Measurements from ENCODE around the gene ARID1A. TPM values are rescaled to one million over a fixed set of nuclear protein-coding genes. Genes with fewer than 3 reads are reported as not detected.
"Not testable (repeated sequence)": the region's sequence is repeated elsewhere in the genome, so short reads cannot be mapped to it uniquely, and the experiment has no call there.

Gene ARID1A
- polyA plus RNA-seq, 3 donors, result 6.6 to 84.4 (median 9.5) TPM

DNA sequence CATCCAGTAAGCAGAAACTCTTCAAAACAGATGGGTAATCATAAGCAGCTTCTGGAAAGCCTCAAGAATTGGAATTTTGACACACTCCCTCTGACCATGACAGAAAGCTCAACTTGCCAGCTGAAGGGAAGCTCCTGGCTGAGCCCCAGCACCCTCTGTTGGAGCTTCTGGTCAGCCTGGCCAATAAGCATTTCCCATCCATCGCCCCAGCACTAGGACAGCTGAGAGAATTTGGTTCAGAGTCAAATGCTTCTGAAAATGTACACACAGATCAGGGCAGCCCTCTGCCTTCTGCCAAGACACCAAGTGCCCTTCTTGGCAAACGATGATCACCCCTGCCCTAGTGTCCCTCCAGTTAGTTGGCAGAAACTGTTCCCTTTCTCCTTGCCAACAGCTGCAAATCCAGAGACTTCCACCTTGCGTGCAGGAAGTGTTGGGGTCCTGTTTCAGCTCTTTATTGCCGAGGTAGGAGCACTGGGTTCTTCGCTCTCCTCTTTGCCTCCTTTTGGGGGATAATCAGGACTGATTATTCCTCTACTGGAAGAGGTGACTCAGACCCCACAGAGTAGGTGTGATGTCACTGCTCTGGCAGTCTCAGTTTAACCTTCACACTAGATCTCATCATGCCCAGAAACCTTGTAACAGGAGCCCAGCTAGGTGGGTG is 103.8 kb downstream of the ARID1A start:
- H3K27me3 ChIP-seq (ENCODE audit: control insufficient read depth in 2 of 2, insufficient read depth in 2 of 2, low read length in 2 of 2), result no peaks in the 10 kb centered on the region
- peaks cover 0 to 1% (median 0%) of the 10 kb centered on the region in 3 donors for H3K27me3 Mint-ChIP-seq (ENCODE audit: low read depth in 3 of 3)
- no peak for TF ChIP-seq CTCF (IDR thresholded peaks at IDR 0.05)
- peaks cover 16 to 31% of the 10 kb centered on the region in 2 donors for H3K36me3 ChIP-seq (replicated peaks in 1 of 2; ENCODE audit: control insufficient read depth in 1 of 2, insufficient read depth in 2 of 2, low read length in 2 of 2)
- H3K9me3 Mint-ChIP-seq, result peaks cover 0 to 4% (median 0%) of the 10 kb centered on the region in 7 donors
- H3K4me1 Mint-ChIP-seq, result no peaks in the 10 kb centered on the region
- 62% methylated on average over 4 of the region's 5 CpGs for WGBS (ENCODE audit: insufficient coverage)
- intact Hi-C loops (cut with micrococcal nuclease), result no loop called here
- H3K27ac Mint-ChIP-seq, result peak overlapping the region in 4 of 7 donors; percentile 2 to 45 (median 12)
- H3K4me3 ChIP-seq (replicated peaks in 1 of 3; ENCODE audit: low read depth in 2 of 3, low read length in 3 of 3), result no peak overlapping the region
- H3K79me2 ChIP-seq (ENCODE audit: insufficient read depth, low read length), result no peaks in the 10 kb centered on the region
- H3K27ac ChIP-seq (ENCODE audit: low read depth in 1 of 2, low read length in 2 of 2), result no peak overlapping the region
- H3K4me3 Mint-ChIP-seq, result no peak overlapping the region
- no peak overlapping the region for H2AFZ ChIP-seq (ENCODE audit: insufficient read depth, low read depth, low read length, poor library complexity, severe bottlenecking)
- H3K9me3 ChIP-seq (replicated peaks in 1 of 2; ENCODE audit: control insufficient read depth in 1 of 2, insufficient read depth in 1 of 2, low read length in 2 of 2), result no peaks in the 10 kb centered on the region
- H3K9ac ChIP-seq (ENCODE audit: insufficient read depth, low read length, poor library complexity, severe bottlenecking), result no peak overlapping the region
- DNase-seq, result no peak
- H4K20me1 ChIP-seq (ENCODE audit: insufficient read depth, low read length), result no peaks in the 10 kb centered on the region
- H3K4me1 ChIP-seq (ENCODE audit: control insufficient read depth in 1 of 2, insufficient read depth in 2 of 2, low read length in 2 of 2), result no peaks in the 10 kb centered on the region
- H3K4me2 ChIP-seq (replicated peaks; ENCODE audit: extremely low read depth, low read length, poor library complexity, severe bottlenecking), result no peak overlapping the region
- H3K36me3 Mint-ChIP-seq, result peaks cover 23 to 25% of the 10 kb centered on the region in 2 donors

- WGBS (ENCODE audit: insufficient coverage), result 100% methylated on average over 2 of the region's 36 CpGs
- H3K4me1 ChIP-seq (ENCODE audit: control insufficient read depth in 1 of 2, insufficient read depth in 2 of 2, low read length in 2 of 2); H3K27ac Mint-ChIP-seq: not testable (repeated sequence)
Observed at GRCh38 chr1:26803932-26804331, 108.1 kb downstream of the ARID1A start.

More at GRCh38 chr1:26803932-26804331, 108.1 kb downstream of the ARID1A start:
- H3K4me2 ChIP-seq (replicated peaks; ENCODE audit: extremely low read depth, low read length, poor library complexity, severe bottlenecking); H3K27me3 ChIP-seq (ENCODE audit: control insufficient read depth in 2 of 2, insufficient read depth in 2 of 2, low read length in 2 of 2); H3K9ac ChIP-seq (ENCODE audit: insufficient read depth, low read length, poor library complexity, severe bottlenecking); H3K27me3 Mint-ChIP-seq (ENCODE audit: low read depth in 3 of 3); H3K4me3 ChIP-seq (replicated peaks in 1 of 3; ENCODE audit: low read depth in 2 of 3, low read length in 3 of 3); H3K27ac ChIP-seq (ENCODE audit: low read depth in 1 of 2, low read length in 2 of 2); DNase-seq; H3K36me3 ChIP-seq (replicated peaks in 1 of 2; ENCODE audit: control insufficient read depth in 1 of 2, insufficient read depth in 2 of 2, low read length in 2 of 2); H3K4me1 Mint-ChIP-seq; H3K4me3 Mint-ChIP-seq; H3K79me2 ChIP-seq (ENCODE audit: insufficient read depth, low read length); H3K36me3 Mint-ChIP-seq; H4K20me1 ChIP-seq (ENCODE audit: insufficient read depth, low read length); H3K9me3 Mint-ChIP-seq; intact Hi-C loops (cut with micrococcal nuclease); H3K9me3 ChIP-seq (replicated peaks in 1 of 2; ENCODE audit: control insufficient read depth in 1 of 2, insufficient read depth in 1 of 2, low read length in 2 of 2); H2AFZ ChIP-seq (ENCODE audit: insufficient read depth, low read depth, low read length, poor library complexity, severe bottlenecking): not testable (repeated sequence)
